ENCODE measurements around the gene TMEM223. TPM values are rescaled to one million over a fixed set of nuclear protein-coding genes. Genes with fewer than 3 reads are reported as not detected.
A peak's percentile ranks its signal among the peaks of the same experiment; 100 is the strongest.
"Not testable (repeated sequence)": the region's sequence is repeated elsewhere in the genome, so short reads cannot be mapped to it uniquely, and the experiment has no call there.

TMEM223 gene
- polyA plus RNA-seq, 1 donor: 15.5 TPM

- peak; percentile 99 for DNase-seq (ENCODE audit: low read depth)
Measured at GRCh38 chr11:62753736-62754603, 37.8 kb downstream of the TMEM223 start, which contains the start of gene ZBTB3. Gene ZBTB3 (minus strand): TSS chr11:62754160. CDS start chr11:62753664, 496 bp downstream.

- DNase-seq (ENCODE audit: low read depth): no peak
Measured at GRCh38 chr11:62752994-62753735, 38.6 kb downstream of the TMEM223 start.

- no peak for DNase-seq (ENCODE audit: low read depth)
Measured at GRCh38 chr11:62752177-62752785, 39.5 kb downstream of the TMEM223 start.

- not testable (repeated sequence) for DNase-seq (ENCODE audit: low read depth)
Measured at GRCh38 chr11:62749931-62750330, 41.9 kb downstream of the TMEM223 start.

- DNase-seq (ENCODE audit: low read depth): no peak
Measured at GRCh38 chr11:62747475-62748160, 44.2 kb downstream of the TMEM223 start.

Other genes starting within 250 kb of the TMEM223 start
- gene AHNAK, start 245.2 kb downstream of the TMEM223 start, polyA plus RNA-seq (ENCODE audit: insufficient read length): 240 TPM
- gene EEF1G, start 218.1 kb downstream of the TMEM223 start, polyA plus RNA-seq (ENCODE audit: insufficient read length): 3,650 TPM
- 11.2 TPM for gene TUT1, start 200.5 kb downstream of the TMEM223 start, polyA plus RNA-seq (ENCODE audit: insufficient read length)
- gene MTA2, start 190.1 kb downstream of the TMEM223 start, polyA plus RNA-seq (ENCODE audit: insufficient read length): 38.7 TPM
- 15.3 TPM for gene EML3, start 179.2 kb downstream of the TMEM223 start, polyA plus RNA-seq (ENCODE audit: insufficient read length)
- 1.4 TPM for gene ROM1, start 178.7 kb downstream of the TMEM223 start, polyA plus RNA-seq (ENCODE audit: insufficient read length)
- 21.9 TPM for gene B3GAT3, start 170.0 kb downstream of the TMEM223 start, polyA plus RNA-seq (ENCODE audit: insufficient read length)
- 142 TPM for gene GANAB, start 145.4 kb downstream of the TMEM223 start, polyA plus RNA-seq (ENCODE audit: insufficient read length)
- 10.9 TPM for gene INTS5, start 138.7 kb downstream of the TMEM223 start, polyA plus RNA-seq (ENCODE audit: insufficient read length)
- 29.4 TPM for gene C11orf98, start 126.8 kb downstream of the TMEM223 start, polyA plus RNA-seq (ENCODE audit: insufficient read length)
- 2.8 TPM for gene CSKMT, start 126.7 kb downstream of the TMEM223 start, polyA plus RNA-seq (ENCODE audit: insufficient read length)
- 5.5 TPM for gene UQCC3, start 120.3 kb downstream of the TMEM223 start, polyA plus RNA-seq (ENCODE audit: insufficient read length)
- gene LBHD1, start 119.7 kb downstream of the TMEM223 start, polyA plus RNA-seq (ENCODE audit: insufficient read length): 5.8 TPM
- gene UBXN1, start 112.9 kb downstream of the TMEM223 start, polyA plus RNA-seq (ENCODE audit: insufficient read length): 145 TPM
- gene LRRN4CL, start 102.5 kb downstream of the TMEM223 start, polyA plus RNA-seq (ENCODE audit: insufficient read length): 18.8 TPM
- gene BSCL2, start 84.6 kb downstream of the TMEM223 start, polyA plus RNA-seq (ENCODE audit: insufficient read length): 16.5 TPM
- gene GNG3, start 84.3 kb downstream of the TMEM223 start, polyA plus RNA-seq (ENCODE audit: insufficient read length): 0.68 TPM
- gene HNRNPUL2, start 64.5 kb downstream of the TMEM223 start, polyA plus RNA-seq (ENCODE audit: insufficient read length): 41.3 TPM
- gene TTC9C, start 63.5 kb downstream of the TMEM223 start, polyA plus RNA-seq (ENCODE audit: insufficient read length): 28.2 TPM
- 4.1 TPM for gene ZBTB3, start 37.8 kb downstream of the TMEM223 start, polyA plus RNA-seq (ENCODE audit: insufficient read length)
- gene POLR2G, start 30.4 kb downstream of the TMEM223 start, polyA plus RNA-seq (ENCODE audit: insufficient read length): 83.2 TPM
- 17.0 TPM for gene TAF6L, start 20.6 kb downstream of the TMEM223 start, polyA plus RNA-seq (ENCODE audit: insufficient read length)
- gene TMEM179B, start 4.6 kb downstream of the TMEM223 start, polyA plus RNA-seq (ENCODE audit: insufficient read length): 27.2 TPM
- gene NXF1, start 13.4 kb upstream of the TMEM223 start, polyA plus RNA-seq (ENCODE audit: insufficient read length): 64.5 TPM
- gene STX5, start 40.0 kb upstream of the TMEM223 start, polyA plus RNA-seq (ENCODE audit: insufficient read length): 32.0 TPM
- not detected for gene TEX54, start 40.8 kb upstream of the TMEM223 start, polyA plus RNA-seq (ENCODE audit: insufficient read length)
- gene WDR74, start 47.6 kb upstream of the TMEM223 start, polyA plus RNA-seq (ENCODE audit: insufficient read length): 33.1 TPM
- 29.9 TPM for gene SLC3A2, start 88.9 kb upstream of the TMEM223 start, polyA plus RNA-seq (ENCODE audit: insufficient read length)
- 0.09 TPM for gene CHRM1, start 129.4 kb upstream of the TMEM223 start, polyA plus RNA-seq (ENCODE audit: insufficient read length)
- not detected for gene SLC22A6, start 193.0 kb upstream of the TMEM223 start, polyA plus RNA-seq (ENCODE audit: insufficient read length)
- not detected for gene SLC22A8, start 223.8 kb upstream of the TMEM223 start, polyA plus RNA-seq (ENCODE audit: insufficient read length)

Measured in forelimb muscle (tissue), 1 donor.